Activated naive CD8-positive, alpha-beta T cell treated with anti-CD3 and anti-CD28 coated beads for 36 hours (primary cell): ENCODE results near the gene TFPI2. TPM values are rescaled to one million over a fixed set of nuclear protein-coding genes. Genes with fewer than 3 reads are reported as not detected.
A peak's percentile ranks its signal among the peaks of the same experiment; 100 is the strongest.
"Not testable (repeated sequence)": the region's sequence is repeated elsewhere in the genome, so short reads cannot be mapped to it uniquely, and the experiment has no call there.

Experiments
- DNase-seq: peaks from one replicate; pipeline ENCODE4 v3.0.0; 2021
- H3K27ac Mint-ChIP-seq: one replicate; pipeline ENCODE4 v1.8.0; 2022; ENCODE audit warnings: mild to moderate bottlenecking, moderate library complexity, mixed read lengths
- H3K27me3 Mint-ChIP-seq: one replicate; pipeline ENCODE4 v1.8.0; 2022; ENCODE audit warnings: mild to moderate bottlenecking, mixed read lengths
- H3K36me3 Mint-ChIP-seq: one replicate; pipeline ENCODE4 v1.8.0; 2021; ENCODE audit warnings: mild to moderate bottlenecking, mixed read lengths
- H3K4me1 Mint-ChIP-seq: one replicate; pipeline ENCODE4 v1.8.0; 2021; ENCODE audit warnings: mixed read lengths
- H3K4me3 Mint-ChIP-seq: one replicate; pipeline ENCODE4 v1.8.0; 2022; ENCODE audit warnings: mild to moderate bottlenecking, moderate library complexity, mixed read lengths
- H3K9me3 Mint-ChIP-seq: one replicate; pipeline ENCODE4 v1.8.0; 2022; ENCODE audit warnings: mixed read lengths
- total RNA-seq, 2 experiments: library from RNA; stranded (reverse); gene quantifications; one replicate each; pipeline ENCODE4 v1.2.3, GENCODE V29; 2021

The TFPI2 gene
- total RNA-seq, result not detected

GRCh38 chr7:93890464-93891068 lies at the start of gene TFPI2:
TSS of gene TFPI2 (minus strand) at chr7:93890753. CDS start at chr7:93890678, 75 bp downstream.
- DNase-seq, result peak; percentile 40
- Mint-ChIP-seq H3K36me3 (no peaks in the 10 kb centered on the region), H3K27ac (no peak within 1 kb of the TSS), H3K9me3 (no peaks in the 10 kb centered on the region), H3K4me3 (peak within 1 kb of the TSS; percentile 71), H3K27me3 (peaks cover 71% of the 10 kb centered on the region), H3K4me1 (peaks cover 8% of the 10 kb centered on the region)

- H3K9me3 Mint-ChIP-seq, result no peaks in the 10 kb centered on the region
- no peak for DNase-seq
- H3K27me3 Mint-ChIP-seq, result peaks cover 28% of the 10 kb centered on the region
- no peaks in the 10 kb centered on the region for H3K36me3 Mint-ChIP-seq
- H3K4me1 Mint-ChIP-seq, result no peaks in the 10 kb centered on the region
- no peak overlapping the region for H3K4me3 Mint-ChIP-seq
- H3K27ac Mint-ChIP-seq, result no peak overlapping the region
Observed at GRCh38 chr7:93938293-93938692, 47.7 kb upstream of the TFPI2 start.

GRCh38 chr7:93937818-93938217 lies 47.3 kb upstream of the TFPI2 start:
- no peaks in the 10 kb centered on the region for H3K4me1 Mint-ChIP-seq
- no peaks in the 10 kb centered on the region for H3K36me3 Mint-ChIP-seq
- no peak overlapping the region for H3K27ac Mint-ChIP-seq
- DNase-seq, result no peak
- H3K4me3 Mint-ChIP-seq, result no peak overlapping the region
- H3K27me3 Mint-ChIP-seq, result peaks cover 24% of the 10 kb centered on the region
- H3K9me3 Mint-ChIP-seq, result no peaks in the 10 kb centered on the region

GRCh38 chr7:93935102-93935501 lies 44.5 kb upstream of the TFPI2 start:
- Mint-ChIP-seq H3K27me3 (peaks cover 22% of the 10 kb centered on the region), H3K4me1 (no peaks in the 10 kb centered on the region), H3K36me3 (no peaks in the 10 kb centered on the region), H3K27ac (no peak overlapping the region), H3K4me3 (no peak overlapping the region), H3K9me3 (no peaks in the 10 kb centered on the region)
- no peak for DNase-seq

- Mint-ChIP-seq H3K27me3 (peaks cover 23% of the 10 kb centered on the region), H3K9me3 (no peaks in the 10 kb centered on the region), H3K36me3 (no peaks in the 10 kb centered on the region), H3K27ac (no peak overlapping the region), H3K4me3 (no peak overlapping the region), H3K4me1 (no peaks in the 10 kb centered on the region)
- no peak for DNase-seq
Observed at GRCh38 chr7:93933156-93933555, 42.6 kb upstream of the TFPI2 start.

GRCh38 chr7:93931655-93932054 lies 41.1 kb upstream of the TFPI2 start:
- Mint-ChIP-seq H3K9me3 (no peaks in the 10 kb centered on the region), H3K27me3 (peaks cover 19% of the 10 kb centered on the region)

GRCh38 chr7:93927585-93927984 lies 37.0 kb upstream of the TFPI2 start:
- DNase-seq, result no peak
- Mint-ChIP-seq H3K4me3 (no peak overlapping the region), H3K27me3 (peaks cover 38% of the 10 kb centered on the region), H3K9me3 (no peaks in the 10 kb centered on the region), H3K4me1 (no peaks in the 10 kb centered on the region), H3K36me3 (no peaks in the 10 kb centered on the region), H3K27ac (no peak overlapping the region)

More at GRCh38 chr7:93931655-93932054, 41.1 kb upstream of the TFPI2 start:
- Mint-ChIP-seq H3K36me3 (no peaks in the 10 kb centered on the region), H3K27ac (no peak overlapping the region), H3K4me3 (no peak overlapping the region), H3K4me1 (no peaks in the 10 kb centered on the region)
- DNase-seq, result no peak

GRCh38 chr7:93926800-93927199 lies 36.2 kb upstream of the TFPI2 start:
- no peaks in the 10 kb centered on the region for H3K36me3 Mint-ChIP-seq
- no peak for DNase-seq
- no peaks in the 10 kb centered on the region for H3K9me3 Mint-ChIP-seq
- no peak overlapping the region for H3K4me3 Mint-ChIP-seq
- H3K4me1 Mint-ChIP-seq, result peaks cover 2% of the 10 kb centered on the region
- no peak overlapping the region for H3K27ac Mint-ChIP-seq
- H3K27me3 Mint-ChIP-seq, result peaks cover 45% of the 10 kb centered on the region

- Mint-ChIP-seq H3K4me3 (no peak overlapping the region), H3K27ac (no peak overlapping the region), H3K36me3 (no peaks in the 10 kb centered on the region)
Observed at GRCh38 chr7:93923942-93924341, 33.4 kb upstream of the TFPI2 start.

GRCh38 chr7:93923296-93923695 lies 32.7 kb upstream of the TFPI2 start:
- no peak overlapping the region for H3K27ac Mint-ChIP-seq
- peaks cover 3% of the 10 kb centered on the region for H3K4me1 Mint-ChIP-seq
- H3K9me3 Mint-ChIP-seq, result no peaks in the 10 kb centered on the region
- H3K4me3 Mint-ChIP-seq, result no peak overlapping the region
- H3K27me3 Mint-ChIP-seq, result peaks cover 50% of the 10 kb centered on the region
- DNase-seq, result no peak
- H3K36me3 Mint-ChIP-seq, result no peaks in the 10 kb centered on the region

More at GRCh38 chr7:93923942-93924341, 33.4 kb upstream of the TFPI2 start:
- H3K4me1 Mint-ChIP-seq, result peaks cover 3% of the 10 kb centered on the region
- no peaks in the 10 kb centered on the region for H3K9me3 Mint-ChIP-seq
- no peak for DNase-seq
- peaks cover 50% of the 10 kb centered on the region for H3K27me3 Mint-ChIP-seq

GRCh38 chr7:93921607-93922566 lies 31.3 kb upstream of the TFPI2 start, which contains the start of gene GNG11:
TSS of gene GNG11 (plus strand) at chr7:93921735. CDS start at chr7:93922138, 403 bp downstream.
- H3K4me1 Mint-ChIP-seq, result peaks cover 3% of the 10 kb centered on the region
- DNase-seq, result peak; percentile 44
- no peaks in the 10 kb centered on the region for H3K36me3 Mint-ChIP-seq
- peak within 1 kb of the TSS; percentile 64 for H3K4me3 Mint-ChIP-seq
- H3K9me3 Mint-ChIP-seq, result no peaks in the 10 kb centered on the region
- H3K27ac Mint-ChIP-seq, result no peak within 1 kb of the TSS
- peaks cover 59% of the 10 kb centered on the region for H3K27me3 Mint-ChIP-seq

- Mint-ChIP-seq H3K36me3 (no peaks in the 10 kb centered on the region), H3K27me3 (peaks cover 63% of the 10 kb centered on the region), H3K4me3 (no peak overlapping the region), H3K4me1 (peaks cover 3% of the 10 kb centered on the region), H3K9me3 (no peaks in the 10 kb centered on the region), H3K27ac (no peak overlapping the region)
- DNase-seq, result no peak
Observed at GRCh38 chr7:93921186-93921585, 30.6 kb upstream of the TFPI2 start.

GRCh38 chr7:93920496-93921182 lies 30.1 kb upstream of the TFPI2 start:
- Mint-ChIP-seq H3K9me3 (no peaks in the 10 kb centered on the region), H3K4me1 (peaks cover 3% of the 10 kb centered on the region)

GRCh38 chr7:93916315-93916714 lies 25.8 kb upstream of the TFPI2 start:
- H3K4me3 Mint-ChIP-seq, H3K27ac Mint-ChIP-seq, DNase-seq, H3K9me3 Mint-ChIP-seq, H3K36me3 Mint-ChIP-seq, H3K4me1 Mint-ChIP-seq: not testable (repeated sequence)
- H3K27me3 Mint-ChIP-seq, result peaks cover 48% of the 10 kb centered on the region

More at GRCh38 chr7:93920496-93921182, 30.1 kb upstream of the TFPI2 start:
- Mint-ChIP-seq H3K27ac (no peak overlapping the region), H3K27me3 (peaks cover 63% of the 10 kb centered on the region), H3K36me3 (no peaks in the 10 kb centered on the region), H3K4me3 (no peak overlapping the region)
- no peak for DNase-seq

GRCh38 chr7:93915888-93916287 lies 25.3 kb upstream of the TFPI2 start:
- H3K4me1 Mint-ChIP-seq, H3K27ac Mint-ChIP-seq, H3K9me3 Mint-ChIP-seq, DNase-seq, H3K36me3 Mint-ChIP-seq, H3K4me3 Mint-ChIP-seq: not testable (repeated sequence)
- H3K27me3 Mint-ChIP-seq, result peaks cover 44% of the 10 kb centered on the region
